ENCODE data around the gene INTS6. TPM values are rescaled to one million over a fixed set of nuclear protein-coding genes. Genes with fewer than 3 reads are reported as not detected.

Gene INTS6
- total and polyA plus RNA-seq, 8 donors: 10.7 to 200 (median 13.7) TPM

DNA sequence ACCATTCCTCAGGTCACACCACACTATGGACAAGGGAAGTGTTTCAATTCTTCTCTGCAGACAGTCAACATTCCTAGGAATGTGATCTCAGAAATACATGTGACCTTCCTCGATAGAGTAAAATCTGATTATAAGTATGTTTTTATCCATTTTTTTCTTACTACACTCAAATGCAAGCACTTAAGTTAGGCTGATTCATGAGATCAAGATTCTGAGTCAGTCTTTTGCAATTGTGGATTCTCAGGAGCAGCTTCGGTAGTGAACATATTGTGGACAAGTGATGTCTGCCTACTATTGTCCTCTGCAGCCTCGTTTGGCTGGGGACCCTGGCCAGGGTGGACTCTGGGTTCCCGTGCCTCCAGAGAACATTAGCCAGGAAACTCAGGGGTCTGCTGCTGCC, 110.1 kb downstream of the INTS6 start:
- intact Hi-C loops (cut with DNase I; ENCODE audit: low total_unique reads): no loop called here
- Histone ChIP-seq H3K4me1 (no peaks in the 10 kb centered on the region), H3K27ac (no peak overlapping the region), H3K36me3 (no peaks in the 10 kb centered on the region), H3K27me3 (no peaks in the 10 kb centered on the region), H3K4me3 (no peak overlapping the region), H3K9me3 (no peaks in the 10 kb centered on the region)
- DNase-seq: no peak
- 65 to 87% (median 74%) methylated on average over 4 of the region's 4 CpGs for WGBS, 5 donors
- no peak for TF ChIP-seq POLR2AphosphoS5 (IDR thresholded peaks at IDR 0.05)
- TF ChIP-seq POLR2A (IDR thresholded peaks at IDR 0.05): no peak
- TF ChIP-seq EP300 (IDR thresholded peaks at IDR 0.05): no peak

DNA sequence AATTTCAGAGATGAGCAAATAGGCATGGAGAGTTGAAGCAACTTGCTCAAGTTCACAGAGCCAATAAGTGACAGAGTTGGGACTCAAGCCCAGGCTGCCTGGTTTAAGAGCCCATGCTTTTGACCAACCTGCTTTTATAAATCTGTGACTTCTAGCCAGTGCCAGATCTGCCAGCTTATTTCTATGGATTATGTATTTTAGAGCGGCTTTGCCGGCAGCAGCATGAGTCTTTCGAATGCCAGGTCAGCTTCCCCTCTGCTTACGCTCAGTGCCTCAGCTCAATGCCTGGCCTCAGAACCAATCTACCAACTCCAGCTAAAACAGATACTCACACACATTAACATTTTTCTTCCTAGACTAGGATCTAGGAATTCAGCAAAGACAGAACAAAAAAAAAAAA, 111.0 kb downstream of the INTS6 start:
- intact Hi-C loops (cut with DNase I; ENCODE audit: low total_unique reads): no loop called here
- Histone ChIP-seq H3K4me1 (no peaks in the 10 kb centered on the region), H3K9me3 (no peaks in the 10 kb centered on the region), H3K27me3 (no peaks in the 10 kb centered on the region), H3K4me3 (no peak overlapping the region), H3K36me3 (no peaks in the 10 kb centered on the region), H3K27ac (no peak overlapping the region)
- no peak for DNase-seq
- TF ChIP-seq EP300 (IDR thresholded peaks at IDR 0.05) (no peak), POLR2A (IDR thresholded peaks at IDR 0.05) (no peak), POLR2AphosphoS5 (IDR thresholded peaks at IDR 0.05) (no peak)
- TF ChIP-seq, protein P1, sequence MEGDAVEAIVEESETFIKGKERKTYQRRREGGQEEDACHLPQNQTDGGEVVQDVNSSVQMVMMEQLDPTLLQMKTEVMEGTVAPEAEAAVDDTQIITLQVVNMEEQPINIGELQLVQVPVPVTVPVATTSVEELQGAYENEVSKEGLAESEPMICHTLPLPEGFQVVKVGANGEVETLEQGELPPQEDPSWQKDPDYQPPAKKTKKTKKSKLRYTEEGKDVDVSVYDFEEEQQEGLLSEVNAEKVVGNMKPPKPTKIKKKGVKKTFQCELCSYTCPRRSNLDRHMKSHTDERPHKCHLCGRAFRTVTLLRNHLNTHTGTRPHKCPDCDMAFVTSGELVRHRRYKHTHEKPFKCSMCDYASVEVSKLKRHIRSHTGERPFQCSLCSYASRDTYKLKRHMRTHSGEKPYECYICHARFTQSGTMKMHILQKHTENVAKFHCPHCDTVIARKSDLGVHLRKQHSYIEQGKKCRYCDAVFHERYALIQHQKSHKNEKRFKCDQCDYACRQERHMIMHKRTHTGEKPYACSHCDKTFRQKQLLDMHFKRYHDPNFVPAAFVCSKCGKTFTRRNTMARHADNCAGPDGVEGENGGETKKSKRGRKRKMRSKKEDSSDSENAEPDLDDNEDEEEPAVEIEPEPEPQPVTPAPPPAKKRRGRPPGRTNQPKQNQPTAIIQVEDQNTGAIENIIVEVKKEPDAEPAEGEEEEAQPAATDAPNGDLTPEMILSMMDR (IDR thresholded peaks at IDR 0.05): no peak
- 94 to 100% (median 97%) methylated on average over 4 of the region's 4 CpGs for WGBS, 5 donors

DNA sequence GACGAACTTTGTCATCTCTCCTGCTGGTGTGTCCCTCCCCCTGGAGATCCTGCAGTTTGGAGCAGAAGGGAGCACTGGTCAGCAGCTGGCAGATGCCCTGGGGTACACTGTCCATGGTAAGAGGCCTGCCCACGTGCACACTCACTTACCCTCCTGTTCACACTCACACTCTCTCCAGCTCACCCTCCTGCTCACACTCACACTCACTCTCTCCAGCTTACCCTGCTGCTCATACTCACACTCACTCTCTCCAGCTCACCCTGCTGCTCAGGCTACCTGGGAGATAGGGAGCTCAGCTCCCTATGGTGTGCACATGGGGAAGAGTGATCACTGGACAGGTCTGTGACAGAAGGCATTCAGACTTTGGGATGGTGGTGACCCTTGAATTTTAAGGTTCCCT, 111.6 kb downstream of the INTS6 start:
- 75 to 82% (median 81%) methylated on average over 2 of the region's 2 CpGs for WGBS, 5 donors
- TF ChIP-seq POLR2A (IDR thresholded peaks at IDR 0.05): no peak
- TF ChIP-seq POLR2AphosphoS5 (IDR thresholded peaks at IDR 0.05): no peak
- TF ChIP-seq, protein P1 (IDR thresholded peaks at IDR 0.05): no peak
- TF ChIP-seq EP300 (IDR thresholded peaks at IDR 0.05): no peak

DNA sequence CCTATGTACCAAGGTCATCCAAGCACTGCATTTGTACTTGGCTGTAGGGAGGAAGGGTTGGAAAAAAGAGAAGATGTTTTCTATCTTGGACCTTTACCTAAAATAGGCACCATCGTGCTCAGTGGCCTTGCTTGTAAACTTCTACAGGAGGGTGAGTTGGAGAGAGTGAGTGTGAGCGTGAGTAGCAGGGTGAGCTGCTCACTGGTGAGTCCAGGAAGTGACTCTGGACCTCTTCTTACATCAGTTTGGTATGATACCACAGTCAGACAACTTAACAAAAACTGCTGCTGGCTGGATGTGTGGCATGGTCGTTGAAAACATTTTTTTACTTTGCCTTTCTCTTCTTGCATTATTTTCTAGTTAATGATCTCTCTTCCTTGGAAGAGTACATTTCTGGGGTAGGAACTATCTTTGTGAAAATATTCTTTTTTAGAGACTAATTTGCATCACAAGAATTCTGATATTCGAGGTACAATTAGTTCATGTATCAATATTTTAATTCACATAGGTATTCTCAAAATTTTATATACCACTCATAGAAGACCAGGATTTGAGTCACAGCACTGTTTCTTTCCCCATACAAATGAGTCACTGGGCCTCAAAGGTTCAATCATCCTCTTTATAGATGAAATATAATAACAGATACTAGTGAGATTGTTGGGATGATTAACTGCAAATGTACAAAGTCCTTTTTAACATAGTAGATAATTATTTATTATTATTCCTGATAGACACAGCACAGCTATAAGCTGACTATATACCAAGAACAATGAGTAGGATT, 112.7 kb downstream of the INTS6 start:
- 72 to 81% (median 78%) methylated on average over 4 of the region's 4 CpGs for WGBS, 5 donors
- H3K9me3 ChIP-seq: no peaks in the 10 kb centered on the region

More for the DNA sequence above, 111.6 kb downstream of the INTS6 start:
- Histone ChIP-seq H3K27ac (no peak overlapping the region), H3K27me3 (no peaks in the 10 kb centered on the region), H3K36me3 (no peaks in the 10 kb centered on the region), H3K4me3 (no peak overlapping the region), H3K4me1 (no peaks in the 10 kb centered on the region), H3K9me3 (no peaks in the 10 kb centered on the region)
- no peak for DNase-seq
- intact Hi-C loops (cut with DNase I; ENCODE audit: low total_unique reads): no loop called here

More for the DNA sequence above, 112.7 kb downstream of the INTS6 start:
- TF ChIP-seq POLR2AphosphoS5 (IDR thresholded peaks at IDR 0.05) (no peak), EP300 (IDR thresholded peaks at IDR 0.05) (no peak), POLR2A (IDR thresholded peaks at IDR 0.05) (no peak)
- TF ChIP-seq, protein P1 (IDR thresholded peaks at IDR 0.05): no peak
- Histone ChIP-seq H3K27me3 (no peaks in the 10 kb centered on the region), H3K27ac (no peak overlapping the region), H3K36me3 (no peaks in the 10 kb centered on the region), H3K4me1 (no peaks in the 10 kb centered on the region), H3K4me3 (no peak overlapping the region)
- DNase-seq: no peak
- intact Hi-C loops (cut with DNase I; ENCODE audit: low total_unique reads): no loop called here
